T-helper 2 cell treated with Interferon-gamma antibody and Interleukin-4, amounts not matched to agents 5 μg/mL and 100 μg/mL, for 36 hours (primary cell): ENCODE results near the gene RFXAP.
"Not testable (repeated sequence)": the region's sequence is repeated elsewhere in the genome, so short reads cannot be mapped to it uniquely, and the experiment has no call there.

Experiments
- DNase-seq: peaks from one replicate; pipeline ENCODE4 v3.0.0; 2021; ENCODE audit warnings: low spot score
- H3K27ac Mint-ChIP-seq: one replicate; pipeline ENCODE4 v1.8.0; 2021; ENCODE audit warnings: mild to moderate bottlenecking, mixed read lengths
- H3K27me3 Mint-ChIP-seq: one replicate; pipeline ENCODE4 v1.8.0; 2021; ENCODE audit warnings: low read depth, mixed read lengths
- H3K36me3 Mint-ChIP-seq: one replicate; pipeline ENCODE4 v1.8.0; 2021; ENCODE audit warnings: low read depth, mixed read lengths
- H3K4me1 Mint-ChIP-seq: one replicate; pipeline ENCODE4 v1.8.0; 2021; ENCODE audit warnings: low read depth, mixed read lengths
- H3K4me3 Mint-ChIP-seq: one replicate; pipeline ENCODE4 v1.8.0; 2022; ENCODE audit warnings: mild to moderate bottlenecking, moderate library complexity, mixed read lengths
- H3K9me3 Mint-ChIP-seq: one replicate; pipeline ENCODE4 v1.8.0; 2021; ENCODE audit warnings: mixed read lengths

RFXAP gene

GRCh38 chr13:36818804-36819738, at the start of gene RFXAP:
TSS of gene RFXAP (plus strand) at chr13:36819222. CDS start at chr13:36819358, 136 bp downstream.
- Mint-ChIP-seq H3K4me3 (peak within 1 kb of the TSS; percentile 90), H3K36me3 (peaks cover 16% of the 10 kb centered on the region), H3K4me1 (peaks cover 42% of the 10 kb centered on the region), H3K27me3 (peaks cover 21% of the 10 kb centered on the region), H3K9me3 (no peaks in the 10 kb centered on the region), H3K27ac (peak within 1 kb of the TSS; percentile 89)
- peak; percentile 91 for DNase-seq

- H3K27ac Mint-ChIP-seq = no peak overlapping the region
- H3K36me3 Mint-ChIP-seq = no peaks in the 10 kb centered on the region
- H3K9me3 Mint-ChIP-seq = peaks cover 10% of the 10 kb centered on the region
- H3K4me1 Mint-ChIP-seq = no peaks in the 10 kb centered on the region
- no peak for DNase-seq
- no peak overlapping the region for H3K4me3 Mint-ChIP-seq
- no peaks in the 10 kb centered on the region for H3K27me3 Mint-ChIP-seq
Measured at GRCh38 chr13:36769545-36769944, 49.5 kb upstream of the RFXAP start.

DNA sequence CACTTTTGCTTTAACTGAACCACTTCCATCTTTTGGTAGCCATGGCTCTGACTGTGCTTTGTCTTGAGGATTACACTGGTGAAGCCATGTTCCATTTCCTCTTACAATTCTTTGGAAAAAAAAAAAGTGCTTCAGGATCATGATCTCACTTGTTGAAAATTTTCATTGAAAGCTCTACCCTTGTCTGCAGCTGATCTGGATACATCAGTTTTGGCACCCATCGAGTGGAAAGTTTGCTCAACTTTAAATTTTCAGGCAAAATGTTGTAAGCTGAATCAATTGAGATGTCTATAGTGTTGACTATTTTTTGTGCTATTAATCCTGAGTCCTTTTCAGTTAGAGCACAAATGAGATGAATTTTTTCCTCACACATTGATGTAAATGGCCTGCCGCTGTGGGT, 48.3 kb upstream of the RFXAP start:
- H3K9me3 Mint-ChIP-seq = peaks cover 10% of the 10 kb centered on the region
- no peak overlapping the region for H3K27ac Mint-ChIP-seq

GRCh38 chr13:36772853-36773252, 46.2 kb upstream of the RFXAP start:
- Mint-ChIP-seq H3K9me3 (no peaks in the 10 kb centered on the region), H3K4me1 (no peaks in the 10 kb centered on the region), H3K27me3 (peaks cover 3% of the 10 kb centered on the region), H3K4me3 (no peak overlapping the region), H3K36me3 (no peaks in the 10 kb centered on the region), H3K27ac (no peak overlapping the region)
- no peak for DNase-seq

More for the DNA sequence above, 48.3 kb upstream of the RFXAP start:
- no peak for DNase-seq
- H3K4me1 Mint-ChIP-seq = no peaks in the 10 kb centered on the region
- H3K36me3 Mint-ChIP-seq = no peaks in the 10 kb centered on the region
- no peak overlapping the region for H3K4me3 Mint-ChIP-seq
- peaks cover 3% of the 10 kb centered on the region for H3K27me3 Mint-ChIP-seq

DNA sequence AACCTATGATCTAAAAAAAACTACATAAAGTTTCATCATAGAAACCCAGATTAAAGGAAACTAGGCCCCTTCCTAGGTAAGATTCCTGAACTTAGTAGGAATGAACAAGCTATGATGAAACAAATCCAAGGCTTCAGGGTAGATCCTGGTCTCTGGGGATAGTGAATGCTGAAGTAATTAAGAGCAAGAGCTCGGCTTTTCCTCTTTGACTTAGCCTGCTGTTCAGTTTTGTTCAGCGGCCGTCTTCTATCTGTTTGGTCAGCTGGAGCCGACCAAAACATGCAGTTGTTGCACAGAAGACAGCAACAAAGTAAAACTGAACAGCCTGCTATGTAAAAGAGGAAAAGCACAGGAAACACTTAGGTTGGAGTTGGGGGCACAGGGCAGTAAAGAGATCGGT, 44.1 kb upstream of the RFXAP start:
- DNase-seq = no peak
- no peaks in the 10 kb centered on the region for H3K36me3 Mint-ChIP-seq
- H3K4me3 Mint-ChIP-seq = no peak overlapping the region
- H3K27ac Mint-ChIP-seq = no peak overlapping the region
- no peaks in the 10 kb centered on the region for H3K4me1 Mint-ChIP-seq
- H3K27me3 Mint-ChIP-seq = peaks cover 3% of the 10 kb centered on the region
- no peaks in the 10 kb centered on the region for H3K9me3 Mint-ChIP-seq

- Mint-ChIP-seq H3K27ac (no peak overlapping the region), H3K4me1 (no peaks in the 10 kb centered on the region), H3K4me3 (no peak overlapping the region), H3K36me3 (no peaks in the 10 kb centered on the region), H3K9me3 (no peaks in the 10 kb centered on the region), H3K27me3 (peaks cover 3% of the 10 kb centered on the region)
- no peak for DNase-seq
Measured at GRCh38 chr13:36776175-36776574, 42.8 kb upstream of the RFXAP start.

DNA sequence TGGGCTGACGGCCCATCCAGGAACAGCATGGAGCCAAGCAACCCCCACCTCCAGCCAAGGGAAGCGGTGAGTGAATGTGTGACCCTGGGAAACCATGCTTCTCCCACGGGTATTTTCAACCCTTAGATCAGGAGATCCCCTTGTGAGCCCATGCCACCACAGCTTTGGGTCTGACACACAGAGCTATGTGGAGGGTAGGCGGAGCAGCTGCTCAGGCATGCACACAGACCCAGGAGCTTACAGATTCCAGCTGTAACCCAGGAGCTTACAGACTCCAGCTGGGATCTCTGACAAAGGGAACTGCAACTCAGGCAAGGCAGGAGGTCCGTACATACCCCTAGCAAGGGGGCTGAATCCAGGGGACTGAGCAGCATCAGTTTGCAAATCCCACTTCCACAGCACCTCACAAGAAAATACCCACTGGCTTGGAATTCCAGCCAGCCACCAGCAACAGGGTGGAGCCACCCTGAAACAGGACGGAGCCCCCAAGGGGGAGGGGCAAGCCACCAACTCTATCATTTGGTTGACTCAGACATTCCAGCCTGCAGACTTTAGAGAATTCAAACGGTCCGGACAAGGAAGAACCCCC, 40.8 kb upstream of the RFXAP start:
- no peak overlapping the region for H3K27ac Mint-ChIP-seq
- H3K27me3 Mint-ChIP-seq = peaks cover 9% of the 10 kb centered on the region
- H3K4me1 Mint-ChIP-seq = no peaks in the 10 kb centered on the region
- DNase-seq = no peak
- no peak overlapping the region for H3K4me3 Mint-ChIP-seq
- no peaks in the 10 kb centered on the region for H3K36me3 Mint-ChIP-seq
- H3K9me3 Mint-ChIP-seq = no peaks in the 10 kb centered on the region

DNA sequence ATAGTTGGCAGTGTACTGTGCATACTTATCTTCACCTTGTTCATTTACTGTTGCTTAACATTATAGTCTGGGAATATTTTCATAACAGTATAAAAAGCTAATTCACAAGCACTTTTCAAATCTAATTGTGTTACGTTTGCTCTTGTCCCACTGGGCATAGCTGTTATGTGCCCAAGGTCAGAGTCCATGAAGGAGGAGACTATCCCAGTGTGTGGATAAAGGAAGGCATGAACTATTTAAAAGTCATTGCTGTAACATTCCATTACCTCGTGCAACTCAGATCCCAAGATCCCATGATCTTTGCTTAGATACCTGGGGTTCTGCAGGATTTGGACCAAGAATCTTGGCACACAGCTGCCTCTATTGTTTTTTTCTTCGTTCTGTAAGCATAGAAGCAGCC, 35.1 kb upstream of the RFXAP start:
- H3K9me3 Mint-ChIP-seq = no peaks in the 10 kb centered on the region
- H3K27me3 Mint-ChIP-seq = peaks cover 16% of the 10 kb centered on the region
- H3K4me1 Mint-ChIP-seq = no peaks in the 10 kb centered on the region
- no peak overlapping the region for H3K4me3 Mint-ChIP-seq
- H3K27ac Mint-ChIP-seq = no peak overlapping the region
- no peak for DNase-seq
- no peaks in the 10 kb centered on the region for H3K36me3 Mint-ChIP-seq

GRCh38 chr13:36786175-36786574, 32.8 kb upstream of the RFXAP start:
- not testable (repeated sequence) for H3K9me3 Mint-ChIP-seq
- peaks cover 16% of the 10 kb centered on the region for H3K27me3 Mint-ChIP-seq

GRCh38 chr13:36787181-36787580, 31.8 kb upstream of the RFXAP start:
- H3K27ac Mint-ChIP-seq = no peak overlapping the region
- H3K27me3 Mint-ChIP-seq = peaks cover 16% of the 10 kb centered on the region
- H3K4me1 Mint-ChIP-seq = no peaks in the 10 kb centered on the region
- no peaks in the 10 kb centered on the region for H3K36me3 Mint-ChIP-seq
- H3K9me3 Mint-ChIP-seq = no peaks in the 10 kb centered on the region
- H3K4me3 Mint-ChIP-seq = no peak overlapping the region
- DNase-seq = no peak

More at GRCh38 chr13:36786175-36786574, 32.8 kb upstream of the RFXAP start:
- H3K4me3 Mint-ChIP-seq, DNase-seq, H3K36me3 Mint-ChIP-seq, H3K27ac Mint-ChIP-seq, H3K4me1 Mint-ChIP-seq: not testable (repeated sequence)

GRCh38 chr13:36788276-36788675, 30.7 kb upstream of the RFXAP start:
- peaks cover 9% of the 10 kb centered on the region for H3K27me3 Mint-ChIP-seq
- no peaks in the 10 kb centered on the region for H3K9me3 Mint-ChIP-seq
- H3K4me1 Mint-ChIP-seq = no peaks in the 10 kb centered on the region
- H3K36me3 Mint-ChIP-seq = no peaks in the 10 kb centered on the region
- H3K4me3 Mint-ChIP-seq = no peak overlapping the region
- H3K27ac Mint-ChIP-seq = no peak overlapping the region
- DNase-seq = no peak

DNA sequence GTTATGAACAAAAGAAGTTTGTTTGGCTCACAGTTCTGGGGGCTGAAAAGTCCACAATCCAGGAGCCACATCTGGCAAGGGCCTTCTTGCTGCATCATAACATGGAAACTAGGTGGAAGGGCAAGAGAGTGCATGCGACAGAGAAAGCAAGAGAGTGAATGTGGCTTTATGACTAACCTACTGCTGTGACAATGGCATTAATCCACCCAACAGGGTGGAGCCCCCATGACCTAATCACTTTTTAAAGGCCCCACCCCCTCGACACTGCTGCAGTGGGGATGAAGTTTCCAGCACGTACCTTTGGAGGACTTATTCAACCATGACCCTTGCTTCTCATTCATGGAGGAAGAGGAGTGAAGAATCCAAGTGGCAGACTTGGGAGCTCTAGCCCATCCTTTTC, 30.0 kb upstream of the RFXAP start:
- no peaks in the 10 kb centered on the region for H3K9me3 Mint-ChIP-seq
- H3K4me1 Mint-ChIP-seq = no peaks in the 10 kb centered on the region
- H3K27ac Mint-ChIP-seq = no peak overlapping the region
- no peaks in the 10 kb centered on the region for H3K36me3 Mint-ChIP-seq
- DNase-seq = no peak
- H3K27me3 Mint-ChIP-seq = peaks cover 9% of the 10 kb centered on the region
- H3K4me3 Mint-ChIP-seq = no peak overlapping the region

- Mint-ChIP-seq H3K4me1 (no peaks in the 10 kb centered on the region), H3K36me3 (no peaks in the 10 kb centered on the region), H3K4me3 (no peak overlapping the region), H3K27me3 (peaks cover 9% of the 10 kb centered on the region), H3K27ac (no peak overlapping the region), H3K9me3 (no peaks in the 10 kb centered on the region)
- DNase-seq = no peak
Measured at GRCh38 chr13:36789730-36790129, 29.3 kb upstream of the RFXAP start.

DNA sequence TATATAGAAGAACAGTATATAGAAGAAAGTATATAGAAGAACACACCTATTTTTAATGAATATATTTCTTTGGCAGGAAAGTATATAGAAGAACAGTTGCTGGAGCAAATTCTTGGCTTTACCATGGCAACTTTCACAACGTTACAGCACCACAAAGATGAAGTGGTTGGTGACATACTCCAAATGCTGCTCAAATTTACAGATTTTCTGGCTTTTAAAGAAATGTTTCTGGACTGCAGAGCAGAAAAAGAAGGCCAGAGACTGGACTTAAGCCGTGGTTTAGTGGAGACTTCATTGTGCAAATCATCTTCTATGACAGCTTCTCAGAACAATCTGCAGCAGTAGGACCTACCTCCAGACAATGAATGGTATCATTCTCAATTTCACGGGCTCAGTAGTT, 24.3 kb upstream of the RFXAP start:
- no peak overlapping the region for H3K4me3 Mint-ChIP-seq
- no peaks in the 10 kb centered on the region for H3K36me3 Mint-ChIP-seq
- no peaks in the 10 kb centered on the region for H3K9me3 Mint-ChIP-seq
- no peaks in the 10 kb centered on the region for H3K4me1 Mint-ChIP-seq
- peaks cover 7% of the 10 kb centered on the region for H3K27me3 Mint-ChIP-seq
- no peak overlapping the region for H3K27ac Mint-ChIP-seq
- no peak for DNase-seq
